Keratinocyte (primary cell): ENCODE data around the gene DLG2. TPM values are rescaled to one million over a fixed set of nuclear protein-coding genes. Genes with fewer than 3 reads are reported as not detected.
"Not testable (repeated sequence)": the region's sequence is repeated elsewhere in the genome, so short reads cannot be mapped to it uniquely, and the experiment has no call there.

ENCODE experiments used
- DNase-seq: peaks from one replicate; pipeline ENCODE4 v3.0.0-alpha.2; 2011; ENCODE audit warnings: low read depth, missing footprints, low spot score
- FAIRE-seq: peaks from 2 replicates; lab custom pipeline; 2011; peaks lifted over from hg19 to GRCh38; lab: Jason Lieb, UNC
- H2AFZ ChIP-seq: 2 replicates; pipeline ENCODE4 v1.6.0; 2012; ENCODE audit warnings: low read length, control low read depth, inconsistent platforms; ENCODE audit not compliant: control insufficient read depth
- H3K27ac ChIP-seq: 2 replicates; pipeline ENCODE4 v1.5.1; 2011; ENCODE audit warnings: low read length; ENCODE audit not compliant: control insufficient read depth, insufficient read depth
- H3K27me3 ChIP-seq: 3 replicates; pipeline ENCODE4 v1.6.0; 2011; ENCODE audit warnings: low read length; ENCODE audit not compliant: control insufficient read depth, insufficient read depth; ENCODE audit errors: extremely low read depth
- H3K36me3 ChIP-seq, 2 experiments: 2 replicates in 1 of 2; 3 replicates in 1 of 2; pipeline ENCODE4 v1.5.1; 2011; ENCODE audit warnings: low read length in 2 of 2, mild to moderate bottlenecking in 1 of 2; ENCODE audit not compliant: control insufficient read depth in 2 of 2, insufficient read depth in 2 of 2; ENCODE audit errors: extremely low read depth in 1 of 2
- H3K4me1 ChIP-seq: 3 replicates; pipeline ENCODE4 v1.5.1; 2011; ENCODE audit warnings: low read length; ENCODE audit not compliant: control insufficient read depth, insufficient read depth; ENCODE audit errors: extremely low read depth
- H3K4me2 ChIP-seq: 3 replicates; pipeline ENCODE4 v1.6.0; 2011; ENCODE audit warnings: low read depth, low read length; ENCODE audit not compliant: control insufficient read depth, insufficient read depth; ENCODE audit errors: extremely low read depth
- H3K4me3 ChIP-seq, 3 experiments: fragments of 200-600 bp in 1 of 3; sonication (generic) in 1 of 3; 2 replicates in 2 of 3; 3 replicates in 1 of 3; pipeline ENCODE4 v1.5.1; 2011 to 2016; ENCODE audit warnings: low read length in 3 of 3, mild to moderate bottlenecking in 3 of 3, control low read depth in 2 of 3, inconsistent platforms in 1 of 3, low read depth in 1 of 3, mixed read lengths in 1 of 3, mixed run types in 1 of 3, moderate library complexity in 1 of 3; ENCODE audit not compliant: control insufficient read depth in 2 of 3, insufficient read depth in 2 of 3; ENCODE audit errors: extremely low read depth in 1 of 3
- H3K79me2 ChIP-seq: 2 replicates; pipeline ENCODE4 v1.6.0; 2012; ENCODE audit warnings: low read length; ENCODE audit not compliant: control insufficient read depth, insufficient read depth
- H3K9ac ChIP-seq: 3 replicates; pipeline ENCODE4 v1.6.0; 2011; ENCODE audit warnings: low read length; ENCODE audit not compliant: control insufficient read depth, insufficient read depth; ENCODE audit errors: extremely low read depth
- H3K9me1 ChIP-seq: 3 replicates; pipeline ENCODE4 v1.6.0; 2011; ENCODE audit warnings: low read length; ENCODE audit not compliant: control insufficient read depth, insufficient read depth; ENCODE audit errors: extremely low read depth
- H3K9me3 ChIP-seq: 2 replicates; pipeline ENCODE4 v1.5.1; 2012; ENCODE audit warnings: low read depth, low read length; ENCODE audit not compliant: control insufficient read depth
- H4K20me1 ChIP-seq: 3 replicates; pipeline ENCODE4 v1.6.0; 2011; ENCODE audit warnings: low read length; ENCODE audit not compliant: control insufficient read depth, insufficient read depth; ENCODE audit errors: extremely low read depth
- EZH2 ChIP-seq: IDR thresholded peaks from one replicate; pipeline ENCODE4 v1.6.1; 2012; ENCODE audit warnings: inconsistent platforms, mild to moderate bottlenecking, low read length, moderate library complexity
- dilution Hi-C: fragments of 300-500 bp; cut with MboI; formaldehyde crosslinking; loops from one replicate; pipeline ENCODE4 v1.7.0; 2020; ENCODE audit warnings: low sequenced_read_pairs; ENCODE audit not compliant: extremely low pct_ligation_motif_present
- polyA plus RNA-seq, 5 experiments: library from polyadenylated mRNA; depleted of rRNA in 3 of 5; stranded (reverse) in 3 of 5; stranded (forward) in 1 of 5; unstranded in 1 of 5; fragments of >200 nt; gene quantifications; 1 replicate in 1 of 5; 2 replicates in 3 of 5; 3 replicates in 1 of 5; pipeline versions ENCODE4 v1.2.1 to v1.2.3, GENCODE V29; 2011 to 2012; ENCODE audit warnings: missing spikeins in 2 of 5, low read depth in 1 of 5, low replicate concordance in 1 of 5
- TF ChIP-seq, protein P1 (sequence below), 3 experiments: IDR thresholded peaks in 1 of 3; conservative IDR thresholded peaks in 1 of 3; optimal IDR thresholded peaks in 1 of 3; 2 replicates in 2 of 3; 3 replicates in 1 of 3; pipeline versions ENCODE3 to v1.5.1; 2011; ENCODE audit warnings: low read length in 3 of 3, mild to moderate bottlenecking in 3 of 3, moderate library complexity in 2 of 3, control low read depth in 1 of 3, inconsistent platforms in 1 of 3; ENCODE audit not compliant: insufficient read depth in 2 of 3; ENCODE audit errors: extremely low read depth in 1 of 3

Gene DLG2
- polyA plus RNA-seq, 1 donor (not counting 4 experiments of a cell fraction or from before 2014, with no cell fraction given), result 0.55 TPM

GRCh38 chr11:85114786-85115185, 512.4 kb downstream of the DLG2 start:
- Histone ChIP-seq H3K4me3 (no peak overlapping the region), H3K4me1 (peaks cover 3% of the 10 kb centered on the region), H3K36me3 (no peaks in the 10 kb centered on the region), H3K9me3 (no peaks in the 10 kb centered on the region), H2AFZ (no peak overlapping the region), H3K9me1 (no peaks in the 10 kb centered on the region), H3K27me3 (no peaks in the 10 kb centered on the region), H3K9ac (no peak overlapping the region), H3K79me2 (no peaks in the 10 kb centered on the region), H3K4me2 (no peak overlapping the region), H3K27ac (no peak overlapping the region), H4K20me1 (no peaks in the 10 kb centered on the region)
- FAIRE-seq, result no peak
- TF ChIP-seq, protein P1, sequence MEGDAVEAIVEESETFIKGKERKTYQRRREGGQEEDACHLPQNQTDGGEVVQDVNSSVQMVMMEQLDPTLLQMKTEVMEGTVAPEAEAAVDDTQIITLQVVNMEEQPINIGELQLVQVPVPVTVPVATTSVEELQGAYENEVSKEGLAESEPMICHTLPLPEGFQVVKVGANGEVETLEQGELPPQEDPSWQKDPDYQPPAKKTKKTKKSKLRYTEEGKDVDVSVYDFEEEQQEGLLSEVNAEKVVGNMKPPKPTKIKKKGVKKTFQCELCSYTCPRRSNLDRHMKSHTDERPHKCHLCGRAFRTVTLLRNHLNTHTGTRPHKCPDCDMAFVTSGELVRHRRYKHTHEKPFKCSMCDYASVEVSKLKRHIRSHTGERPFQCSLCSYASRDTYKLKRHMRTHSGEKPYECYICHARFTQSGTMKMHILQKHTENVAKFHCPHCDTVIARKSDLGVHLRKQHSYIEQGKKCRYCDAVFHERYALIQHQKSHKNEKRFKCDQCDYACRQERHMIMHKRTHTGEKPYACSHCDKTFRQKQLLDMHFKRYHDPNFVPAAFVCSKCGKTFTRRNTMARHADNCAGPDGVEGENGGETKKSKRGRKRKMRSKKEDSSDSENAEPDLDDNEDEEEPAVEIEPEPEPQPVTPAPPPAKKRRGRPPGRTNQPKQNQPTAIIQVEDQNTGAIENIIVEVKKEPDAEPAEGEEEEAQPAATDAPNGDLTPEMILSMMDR (optimal IDR thresholded peaks at IDR 0.05 in 1 of 3, IDR thresholded peaks at IDR 0.05 in 1 of 3, conservative IDR thresholded peaks at IDR 0.05 in 1 of 3; ENCODE audit: extremely low read depth in 1 of 3, insufficient read depth in 2 of 3, low read length in 3 of 3), result no peak
- no peak for TF ChIP-seq EZH2
- dilution Hi-C loops, result no loop called here
- no peak for DNase-seq

DNA sequence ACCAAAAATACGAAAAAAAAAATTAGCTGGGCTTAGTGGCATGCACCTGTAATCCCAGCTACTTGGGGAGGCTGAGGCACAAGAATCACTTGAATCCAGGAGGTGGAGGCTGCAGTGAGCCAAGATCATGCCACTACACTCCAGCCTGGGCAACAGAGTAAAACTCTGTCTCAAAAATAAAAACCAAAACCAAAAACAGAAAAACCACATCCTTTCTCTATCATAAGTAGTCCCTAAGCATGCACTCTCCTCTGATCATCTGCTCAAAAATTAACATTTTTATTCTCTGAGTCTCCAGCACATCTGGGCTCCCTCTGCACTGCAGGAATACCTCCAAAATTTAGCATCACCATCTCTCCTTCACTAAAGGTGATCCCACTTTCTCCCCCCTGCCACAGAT, 516.9 kb downstream of the DLG2 start:
- H3K9me3 ChIP-seq, H2AFZ ChIP-seq, H3K4me2 ChIP-seq, DNase-seq, H3K9me1 ChIP-seq, H4K20me1 ChIP-seq, H3K79me2 ChIP-seq, dilution Hi-C loops, H3K36me3 ChIP-seq, H3K4me3 ChIP-seq, FAIRE-seq, H3K9ac ChIP-seq, H3K27ac ChIP-seq, H3K4me1 ChIP-seq, H3K27me3 ChIP-seq: not testable (repeated sequence)

- Histone ChIP-seq H4K20me1 (no peaks in the 10 kb centered on the region), H3K4me1 (no peaks in the 10 kb centered on the region), H3K27me3 (no peaks in the 10 kb centered on the region), H3K4me2 (no peak overlapping the region), H3K9me1 (no peaks in the 10 kb centered on the region), H3K4me3 (no peak overlapping the region), H3K79me2 (no peaks in the 10 kb centered on the region), H3K36me3 (no peaks in the 10 kb centered on the region), H3K9me3 (no peaks in the 10 kb centered on the region), H3K9ac (no peak overlapping the region), H3K27ac (no peak overlapping the region), H2AFZ (no peak overlapping the region)
- dilution Hi-C loops, result no loop called here
- DNase-seq (no peak), FAIRE-seq (no peak)
- TF ChIP-seq, protein P1 (optimal IDR thresholded peaks at IDR 0.05 in 1 of 3, IDR thresholded peaks at IDR 0.05 in 1 of 3, conservative IDR thresholded peaks at IDR 0.05 in 1 of 3; ENCODE audit: extremely low read depth in 1 of 3, insufficient read depth in 2 of 3, low read length in 3 of 3), result no peak
- no peak for TF ChIP-seq EZH2
These were observed 518.0 kb downstream of the DLG2 start for GRCh38 chr11:85109141-85109540.
